ENCODE measurements around the gene IL17RE. TPM values are rescaled to one million over a fixed set of nuclear protein-coding genes. Genes with fewer than 3 reads are reported as not detected.
"Not testable (repeated sequence)": the region's sequence is repeated elsewhere in the genome, so short reads cannot be mapped to it uniquely, and the experiment has no call there.

IL17RE gene
- total RNA-seq, 1 experiment from 2014 or later = 77.3 TPM

DNA sequence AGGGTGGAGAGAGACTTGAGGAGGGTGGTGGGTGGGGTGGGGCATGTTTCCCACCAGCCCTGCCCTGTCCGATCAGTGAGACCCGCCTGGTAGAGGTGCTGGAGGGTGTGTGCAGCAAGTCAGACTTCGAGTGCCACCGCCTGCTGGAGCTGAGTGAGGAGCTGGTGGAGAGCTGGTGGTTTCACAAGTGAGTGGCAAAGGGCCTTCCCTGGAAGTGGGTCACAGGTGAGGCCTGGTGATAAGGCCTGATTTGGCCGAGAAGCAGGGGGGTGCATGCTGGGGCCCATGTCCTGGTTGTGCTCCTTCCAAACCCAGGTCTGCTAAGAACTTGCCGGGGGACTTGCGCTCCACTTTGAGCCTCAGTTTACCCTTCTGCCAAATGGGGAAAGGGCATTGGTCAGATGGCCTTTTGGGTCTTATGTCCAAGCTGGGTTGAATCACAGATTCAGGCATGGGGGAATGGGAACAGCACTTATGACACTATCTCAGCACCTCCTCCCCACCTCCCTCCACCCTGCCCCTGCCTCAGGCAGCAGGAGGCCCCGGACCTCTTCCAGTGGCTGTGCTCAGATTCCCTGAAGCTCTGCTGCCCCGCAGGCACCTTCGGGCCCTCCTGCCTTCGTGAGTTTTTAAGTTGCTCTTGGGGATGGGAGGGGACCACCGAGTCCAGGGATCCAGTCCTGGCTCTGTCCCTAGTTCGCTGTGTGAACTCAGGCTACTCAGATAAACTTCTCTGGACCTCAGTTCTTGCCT, 35.0 kb downstream of the IL17RE start:
- Mint-ChIP-seq H3K27me3 (ENCODE audit: insufficient read depth, unreplicated experiment) (no peaks in the 10 kb centered on the region), H3K36me3 (ENCODE audit: insufficient read depth, unreplicated experiment) (peaks cover 26% of the 10 kb centered on the region), H3K4me3 (ENCODE audit: unreplicated experiment) (no peak overlapping the region), H3K9me3 (ENCODE audit: unreplicated experiment) (no peaks in the 10 kb centered on the region), H3K27ac (ENCODE audit: unreplicated experiment) (no peak overlapping the region), H3K4me1 (ENCODE audit: low read depth, unreplicated experiment) (peaks cover 8% of the 10 kb centered on the region)
- TF ChIP-seq, protein P1, sequence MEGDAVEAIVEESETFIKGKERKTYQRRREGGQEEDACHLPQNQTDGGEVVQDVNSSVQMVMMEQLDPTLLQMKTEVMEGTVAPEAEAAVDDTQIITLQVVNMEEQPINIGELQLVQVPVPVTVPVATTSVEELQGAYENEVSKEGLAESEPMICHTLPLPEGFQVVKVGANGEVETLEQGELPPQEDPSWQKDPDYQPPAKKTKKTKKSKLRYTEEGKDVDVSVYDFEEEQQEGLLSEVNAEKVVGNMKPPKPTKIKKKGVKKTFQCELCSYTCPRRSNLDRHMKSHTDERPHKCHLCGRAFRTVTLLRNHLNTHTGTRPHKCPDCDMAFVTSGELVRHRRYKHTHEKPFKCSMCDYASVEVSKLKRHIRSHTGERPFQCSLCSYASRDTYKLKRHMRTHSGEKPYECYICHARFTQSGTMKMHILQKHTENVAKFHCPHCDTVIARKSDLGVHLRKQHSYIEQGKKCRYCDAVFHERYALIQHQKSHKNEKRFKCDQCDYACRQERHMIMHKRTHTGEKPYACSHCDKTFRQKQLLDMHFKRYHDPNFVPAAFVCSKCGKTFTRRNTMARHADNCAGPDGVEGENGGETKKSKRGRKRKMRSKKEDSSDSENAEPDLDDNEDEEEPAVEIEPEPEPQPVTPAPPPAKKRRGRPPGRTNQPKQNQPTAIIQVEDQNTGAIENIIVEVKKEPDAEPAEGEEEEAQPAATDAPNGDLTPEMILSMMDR (IDR thresholded peaks at IDR 0.05; ENCODE audit: insufficient read depth in 1 of 2, low read depth in 1 of 2, low read length in 1 of 2, severe bottlenecking in 1 of 2, unreplicated experiment in 1 of 2) = no peak
- Histone ChIP-seq H3K4me1 (peaks cover 6% of the 10 kb centered on the region; the same call in 1 of the 2 replicates), H3K4me3 (ENCODE audit: low read depth, low read length) (no peak overlapping the region), H3K9me3 (no peaks in the 10 kb centered on the region), H3K36me3 (ENCODE audit: control insufficient read depth, insufficient read depth, low read length) (peaks cover 1% of the 10 kb centered on the region; the same call in 1 of the 2 replicates), H3K27me3 (replicated peaks; ENCODE audit: control insufficient read depth, insufficient read depth, low read length) (no peaks in the 10 kb centered on the region)
- ChIA-PET POLR2A (no interaction called here), CTCF (no interaction called here)
- no TSS peak for BruUV-seq (replicated peaks)
- intact Hi-C loops (cut with micrococcal nuclease; ENCODE audit: unreplicated experiment) = no loop called here
- DNase-seq = no peak

DNA sequence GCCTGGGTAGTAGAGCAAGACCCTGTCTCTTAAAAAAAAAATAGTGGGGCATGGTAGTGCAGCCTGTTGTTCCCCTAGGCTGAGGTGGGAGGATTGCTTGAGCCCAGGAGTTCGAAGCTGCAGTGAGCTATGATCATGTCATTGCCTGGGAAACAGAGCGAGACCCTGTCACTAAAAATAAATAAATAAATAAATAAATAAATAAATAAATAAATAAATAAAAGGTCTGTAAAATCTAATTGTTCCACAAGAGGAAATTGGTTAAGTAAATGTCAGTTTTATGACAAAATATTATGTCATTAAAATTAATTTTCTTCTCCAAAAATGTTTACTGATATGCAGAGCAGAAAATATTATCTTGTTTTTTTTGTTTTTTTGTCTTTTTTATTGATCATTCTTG, 36.3 kb downstream of the IL17RE start:
- Histone ChIP-seq H3K27me3 (replicated peaks; ENCODE audit: control insufficient read depth, insufficient read depth, low read length) (no peaks in the 10 kb centered on the region), H3K9me3 (no peaks in the 10 kb centered on the region), H3K4me3 (ENCODE audit: low read depth, low read length) (no peak overlapping the region), H3K36me3 (ENCODE audit: control insufficient read depth, insufficient read depth, low read length) (peaks cover 1% of the 10 kb centered on the region; the same call in 1 of the 2 replicates), H3K4me1 (peaks cover 6% of the 10 kb centered on the region; the same call in 1 of the 2 replicates)
- TF ChIP-seq, protein P1 (IDR thresholded peaks at IDR 0.05; ENCODE audit: insufficient read depth in 1 of 2, low read depth in 1 of 2, low read length in 1 of 2, severe bottlenecking in 1 of 2, unreplicated experiment in 1 of 2) = no peak
- H3K4me3 Mint-ChIP-seq (ENCODE audit: unreplicated experiment) = no peak overlapping the region
- peaks cover 8% of the 10 kb centered on the region for H3K4me1 Mint-ChIP-seq (ENCODE audit: low read depth, unreplicated experiment)
- no peak overlapping the region for H3K27ac Mint-ChIP-seq (ENCODE audit: unreplicated experiment)
- BruUV-seq (replicated peaks) = no TSS peak
- intact Hi-C loops (cut with micrococcal nuclease; ENCODE audit: unreplicated experiment) = no loop called here
- H3K27me3 Mint-ChIP-seq (ENCODE audit: insufficient read depth, unreplicated experiment) = no peaks in the 10 kb centered on the region
- CTCF ChIA-PET = no interaction called here
- peaks cover 13% of the 10 kb centered on the region for H3K36me3 Mint-ChIP-seq (ENCODE audit: insufficient read depth, unreplicated experiment)
- DNase-seq = no peak
- H3K9me3 Mint-ChIP-seq (ENCODE audit: unreplicated experiment) = no peaks in the 10 kb centered on the region
- POLR2A ChIA-PET = no interaction called here

DNA sequence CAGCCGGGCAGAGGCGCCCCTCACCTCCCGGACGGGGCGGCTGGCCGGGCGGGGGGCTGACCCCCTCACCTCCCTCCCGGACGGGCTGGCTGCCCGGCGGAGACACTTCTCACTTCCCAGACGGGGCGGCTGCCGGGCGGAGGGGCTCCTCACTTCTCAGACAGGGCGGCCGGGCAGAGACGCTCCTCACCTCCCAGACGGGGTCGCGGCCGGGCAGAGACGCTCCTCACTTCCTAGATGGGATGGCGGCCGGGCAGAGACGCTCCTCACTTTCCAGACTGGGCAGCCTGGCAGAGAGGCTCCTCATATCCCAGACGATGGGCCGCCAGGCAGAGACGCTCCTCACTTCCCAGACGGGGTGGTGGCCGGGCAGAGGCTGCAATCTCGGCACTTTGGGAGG, 37.3 kb downstream of the IL17RE start:
- BruUV-seq (replicated peaks); H3K4me3 Mint-ChIP-seq (ENCODE audit: unreplicated experiment); DNase-seq; POLR2A ChIA-PET; H3K36me3 Mint-ChIP-seq (ENCODE audit: insufficient read depth, unreplicated experiment); H3K4me1 Mint-ChIP-seq (ENCODE audit: low read depth, unreplicated experiment); CTCF ChIA-PET; H3K4me1 ChIP-seq; H3K9me3 ChIP-seq; H3K9me3 Mint-ChIP-seq (ENCODE audit: unreplicated experiment); H3K4me3 ChIP-seq (ENCODE audit: low read depth, low read length); H3K27ac Mint-ChIP-seq (ENCODE audit: unreplicated experiment); intact Hi-C loops (cut with micrococcal nuclease; ENCODE audit: unreplicated experiment); H3K36me3 ChIP-seq (ENCODE audit: control insufficient read depth, insufficient read depth, low read length); H3K27me3 ChIP-seq (replicated peaks; ENCODE audit: control insufficient read depth, insufficient read depth, low read length); H3K27me3 Mint-ChIP-seq (ENCODE audit: insufficient read depth, unreplicated experiment): not testable (repeated sequence)
